Large intestine (tissue), 3 donors: ENCODE measurements around the gene CCS. TPM values are rescaled to one million over a fixed set of nuclear protein-coding genes. Genes with fewer than 3 reads are reported as not detected.
"Not testable (repeated sequence)": the region's sequence is repeated elsewhere in the genome, so short reads cannot be mapped to it uniquely, and the experiment has no call there.

ENCODE experiments used
- DNase-seq, 2 donors: peaks; one replicate each; pipeline versions ENCODE4 v3.0.0 to v3.0.0-alpha.2; 2013
- H3K27ac ChIP-seq: one replicate; pipeline ENCODE4 v1.5.1; 2013; ENCODE audit warnings: low read length
- H3K27me3 ChIP-seq: 2 replicates; pipeline ENCODE4 v1.6.1; 2013; ENCODE audit warnings: low read length; ENCODE audit not compliant: control insufficient read depth, insufficient read depth
- H3K36me3 ChIP-seq: 2 replicates; pipeline ENCODE4 v1.6.1; 2013; ENCODE audit warnings: low read length; ENCODE audit not compliant: control insufficient read depth, insufficient read depth
- H3K4me1 ChIP-seq: one replicate; pipeline ENCODE4 v1.6.1; 2013; ENCODE audit warnings: low read length; ENCODE audit not compliant: control insufficient read depth, insufficient read depth
- H3K4me3 ChIP-seq: one replicate; pipeline ENCODE4 v1.5.1; 2013; ENCODE audit warnings: low read length
- H3K9me3 ChIP-seq: one replicate; pipeline ENCODE4 v1.6.1; 2013; ENCODE audit warnings: mild to moderate bottlenecking, low read depth, low read length, moderate library complexity; ENCODE audit not compliant: control insufficient read depth
- WGBS: methylation state at CpG from one replicate; pipeline ENCODE4 v1.1.5; 2013; ENCODE audit warnings: low lambda C conversion rate; ENCODE audit not compliant: insufficient coverage; 5-methylcytosine and 5-hydroxymethylcytosine counted together
- polyA plus RNA-seq: library from polyadenylated mRNA; unstranded; fragments of 120-200 nt; gene quantifications from one replicate; pipeline ENCODE4 v1.2.1, GENCODE V29; 2013

Gene CCS
- polyA plus RNA-seq, 1 donor = 55.8 TPM

DNA sequence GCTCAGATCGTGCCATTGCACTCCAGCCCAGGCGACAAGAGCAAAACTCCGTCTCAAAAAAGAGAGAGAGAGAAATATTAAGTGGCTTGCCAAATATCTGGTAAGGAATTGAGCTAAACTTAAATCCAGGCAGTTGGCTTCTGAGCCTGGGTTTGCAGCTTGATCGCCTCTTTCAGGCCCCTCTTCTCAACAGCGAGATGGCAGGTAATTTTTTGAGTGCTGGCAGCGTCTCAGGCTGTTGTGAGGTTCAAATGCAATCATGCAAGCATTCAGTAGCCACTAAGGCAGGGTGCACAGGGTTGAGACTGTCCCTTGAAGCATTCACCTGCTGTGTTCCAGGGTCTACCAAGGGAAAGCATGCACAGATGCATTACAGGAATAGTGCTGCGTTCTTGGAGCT lies 23.9 kb upstream of the CCS start:
- no peak for DNase-seq
- WGBS = no CpG with 5 or more reads among the region's 7 CpGs
- H3K4me3 ChIP-seq = no peak overlapping the region

DNA sequence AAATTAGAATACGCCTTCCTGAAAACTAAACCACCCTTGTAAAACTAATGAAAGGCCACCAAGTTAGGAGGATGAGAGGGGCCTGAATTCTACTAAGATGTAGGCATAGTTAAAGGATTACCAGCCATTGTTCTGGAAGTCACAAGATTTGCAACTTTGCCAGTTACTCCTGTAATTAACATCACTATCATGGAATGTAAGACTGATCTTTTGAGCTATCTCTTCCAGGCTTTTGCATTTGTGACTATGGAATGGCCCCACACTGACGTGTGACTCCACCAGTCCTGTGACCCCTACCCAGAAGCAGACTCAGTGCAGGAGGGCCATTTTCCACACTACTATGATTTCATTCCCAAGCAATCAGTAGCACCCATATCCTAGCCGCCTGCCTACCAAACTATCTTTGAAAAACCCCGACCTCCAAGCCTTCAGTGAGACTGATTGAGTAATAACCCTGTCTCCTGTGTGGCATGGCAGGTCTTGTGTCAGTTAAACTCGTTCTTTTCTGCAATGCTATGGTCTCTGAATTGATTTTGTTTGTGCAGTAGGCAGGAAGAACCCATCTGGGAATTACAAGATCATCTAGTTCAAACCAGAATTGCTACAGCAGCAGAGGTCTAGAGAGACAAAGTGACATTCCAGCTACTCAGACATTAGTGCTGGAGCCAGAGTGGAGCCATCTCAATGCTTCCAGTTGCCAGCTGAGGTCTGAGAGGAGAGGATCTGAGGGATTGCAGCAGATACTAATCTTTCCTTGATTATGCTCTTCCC lies 22.7 kb upstream of the CCS start:
- Histone ChIP-seq H3K4me1 (no peaks in the 10 kb centered on the region), H3K27me3 (peaks cover 18% of the 10 kb centered on the region), H3K27ac (no peak overlapping the region), H3K4me3 (no peak overlapping the region), H3K36me3 (no peaks in the 10 kb centered on the region), H3K9me3 (peaks cover 2% of the 10 kb centered on the region)
- no CpG with 5 or more reads among the region's 5 CpGs for WGBS
- no peak for DNase-seq

More for the DNA sequence above, 23.9 kb upstream of the CCS start:
- H3K27ac ChIP-seq = no peak overlapping the region
- H3K36me3 ChIP-seq = no peaks in the 10 kb centered on the region
- H3K4me1 ChIP-seq = no peaks in the 10 kb centered on the region
- peaks cover 18% of the 10 kb centered on the region for H3K27me3 ChIP-seq
- H3K9me3 ChIP-seq = peaks cover 2% of the 10 kb centered on the region

DNA sequence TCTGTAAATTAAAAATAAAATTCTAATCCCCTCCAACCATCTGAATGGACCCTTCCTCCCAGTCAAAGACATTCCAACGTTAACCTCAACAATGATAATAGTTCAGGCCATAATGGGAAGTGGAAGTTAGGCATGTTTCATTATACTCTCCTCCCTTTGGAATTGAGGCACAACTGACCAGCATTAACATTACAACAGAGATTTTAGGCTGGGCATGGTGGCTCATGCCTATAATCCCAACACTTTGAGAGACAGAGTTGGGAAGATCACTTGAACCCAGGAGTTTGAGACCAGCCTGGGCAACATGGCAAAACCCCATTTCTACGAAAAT lies 22.2 kb upstream of the CCS start:
- Histone ChIP-seq H3K4me1 (no peaks in the 10 kb centered on the region), H3K27ac (no peak overlapping the region), H3K27me3 (peaks cover 18% of the 10 kb centered on the region), H3K9me3 (peaks cover 2% of the 10 kb centered on the region), H3K36me3 (no peaks in the 10 kb centered on the region), H3K4me3 (no peak overlapping the region)
- no CpG with 5 or more reads among the region's 2 CpGs for WGBS
- no peak for DNase-seq

DNA sequence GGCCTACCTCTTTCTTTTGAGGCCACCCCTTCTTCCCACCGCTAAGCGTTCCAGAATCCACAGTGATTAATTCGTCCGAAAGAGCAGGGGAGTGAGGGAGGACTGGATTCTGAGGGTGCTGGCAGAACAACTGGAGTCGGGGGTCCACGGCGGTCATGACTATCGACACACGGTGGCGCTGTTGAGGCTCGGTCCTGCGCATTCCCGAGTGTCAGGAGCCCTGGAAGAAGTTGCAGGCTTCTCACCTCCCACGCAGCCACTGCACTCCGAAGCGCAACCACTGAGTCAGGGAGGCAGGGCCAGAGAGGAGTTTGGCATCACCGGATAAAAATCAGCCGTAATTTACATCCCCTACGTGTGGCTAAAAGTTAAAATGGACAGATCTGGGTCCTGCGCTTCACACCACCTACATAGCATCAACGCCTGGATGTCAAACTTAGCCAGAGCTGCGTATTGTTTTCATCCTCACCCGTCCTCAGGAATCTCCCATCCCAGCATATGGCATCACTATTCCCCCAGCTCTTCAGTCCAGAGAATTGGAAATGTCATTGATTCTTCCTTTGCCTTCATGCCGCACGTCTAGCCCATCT lies 13.9 kb upstream of the CCS start:
- WGBS = 100% methylated on average over 1 of the region's 25 CpGs
- Histone ChIP-seq H3K4me3 (no peak overlapping the region), H3K27me3 (no peaks in the 10 kb centered on the region), H3K36me3 (no peaks in the 10 kb centered on the region), H3K27ac (no peak overlapping the region), H3K4me1 (no peaks in the 10 kb centered on the region), H3K9me3 (no peaks in the 10 kb centered on the region)
- DNase-seq = peak; percentile 43 to 46

DNA sequence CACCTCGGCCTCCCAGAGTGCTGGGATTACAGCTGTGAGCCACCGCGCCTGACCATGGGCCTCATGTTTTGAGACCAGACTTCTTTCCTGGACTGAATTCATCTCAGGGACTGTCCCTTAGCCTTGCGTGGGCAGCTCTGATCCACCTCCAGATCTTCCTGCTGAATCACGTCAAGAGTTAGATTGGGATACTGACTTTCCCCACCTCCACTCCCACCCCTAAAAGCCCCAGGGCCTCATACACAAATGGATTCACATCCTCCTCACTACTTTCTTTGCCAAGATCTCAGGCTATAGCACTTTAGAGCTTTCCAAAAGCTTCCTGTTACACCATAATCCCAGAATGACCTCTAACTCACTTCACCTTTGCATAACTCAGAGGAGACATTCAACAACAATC lies 12.2 kb upstream of the CCS start:
- H3K9me3 ChIP-seq = no peaks in the 10 kb centered on the region
- DNase-seq = no peak
- no peaks in the 10 kb centered on the region for H3K4me1 ChIP-seq
- H3K4me3 ChIP-seq = no peak overlapping the region
- no CpG with 5 or more reads among the region's 5 CpGs for WGBS
- no peaks in the 10 kb centered on the region for H3K36me3 ChIP-seq
- H3K27ac ChIP-seq = no peak overlapping the region
- H3K27me3 ChIP-seq = no peaks in the 10 kb centered on the region

DNA sequence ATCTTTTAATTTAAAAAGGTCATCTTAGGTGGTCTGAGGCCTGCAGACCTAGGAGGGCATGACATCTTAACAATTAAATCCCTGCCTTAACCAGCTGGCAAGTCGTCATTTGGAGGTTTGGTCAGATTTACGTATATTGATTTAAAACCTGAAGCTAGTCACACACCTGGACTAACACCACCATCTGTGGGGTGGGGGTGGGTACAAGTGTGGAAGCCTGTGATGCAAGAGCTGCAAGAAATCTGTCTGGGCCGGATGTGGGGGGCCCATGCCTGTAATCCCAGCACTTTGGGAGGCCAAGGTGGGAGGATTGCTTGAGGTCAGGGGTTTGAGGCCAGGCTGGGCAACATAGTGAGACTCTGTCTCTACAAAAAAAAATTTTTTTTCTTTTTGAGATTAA lies 11.7 kb upstream of the CCS start:
- no peaks in the 10 kb centered on the region for H3K36me3 ChIP-seq
- H3K4me1 ChIP-seq = no peaks in the 10 kb centered on the region
- no peak overlapping the region for H3K4me3 ChIP-seq
- no peaks in the 10 kb centered on the region for H3K27me3 ChIP-seq
- no CpG with 5 or more reads among the region's 3 CpGs for WGBS
- H3K27ac ChIP-seq = no peak overlapping the region
- H3K9me3 ChIP-seq = no peaks in the 10 kb centered on the region
- no peak for DNase-seq

DNA sequence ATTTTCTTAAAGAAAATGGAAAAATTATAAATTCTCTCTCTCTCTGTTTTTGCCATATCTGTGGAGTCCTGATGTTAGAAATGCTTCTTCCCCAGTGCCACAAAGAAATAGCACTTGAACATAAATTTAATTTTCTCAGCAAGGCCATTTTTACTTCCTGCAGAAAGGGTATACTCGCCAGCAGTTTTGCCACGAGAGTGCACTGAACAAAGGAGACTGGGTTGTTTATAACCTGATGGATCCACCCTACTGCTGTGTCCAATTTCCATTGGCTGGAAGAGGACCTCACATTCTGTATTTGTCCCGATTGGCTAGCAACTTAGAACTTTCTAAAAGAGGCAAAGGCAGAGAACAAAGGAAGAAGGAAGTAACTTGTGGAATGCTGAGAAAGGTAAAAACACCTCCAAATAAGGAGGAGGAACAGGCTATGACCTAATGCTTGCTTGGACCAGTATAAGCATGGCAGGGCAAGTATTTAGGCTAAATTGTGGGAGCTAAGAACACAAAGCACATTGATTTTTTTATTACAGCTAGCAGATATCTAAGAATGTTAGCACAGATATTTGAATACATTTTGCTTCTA lies 10.3 kb upstream of the CCS start:
- H3K4me3 ChIP-seq, H3K36me3 ChIP-seq, H3K27ac ChIP-seq, DNase-seq, H3K9me3 ChIP-seq, H3K4me1 ChIP-seq, H3K27me3 ChIP-seq: not testable (repeated sequence)
- WGBS = no CpG with 5 or more reads among the region's 3 CpGs

DNA sequence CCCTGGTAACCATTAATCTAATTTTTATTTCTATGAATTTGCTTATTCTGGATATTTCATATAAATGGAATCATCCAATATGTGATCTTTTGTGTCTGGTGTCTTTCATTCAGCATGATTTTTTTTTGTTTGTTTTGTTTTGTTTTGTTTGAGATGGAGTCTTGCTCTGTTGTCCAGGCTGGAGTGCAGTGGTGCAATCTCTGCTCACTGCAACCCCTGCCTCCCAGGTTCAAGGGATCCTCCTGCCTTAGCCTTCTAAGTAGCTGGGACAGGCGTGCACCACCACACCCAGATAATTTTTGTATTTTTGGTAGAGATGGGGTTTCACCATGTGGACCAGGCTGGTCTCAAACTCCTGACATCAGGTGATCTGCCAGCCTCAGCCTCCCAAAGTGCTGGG lies 7.5 kb upstream of the CCS start:
- not testable (repeated sequence) for H3K36me3 ChIP-seq, H3K4me3 ChIP-seq, H3K4me1 ChIP-seq, DNase-seq, H3K27me3 ChIP-seq, H3K27ac ChIP-seq
- no CpG with 5 or more reads among the region's 1 CpG for WGBS
- H3K9me3 ChIP-seq = peaks cover 12% of the 10 kb centered on the region

DNA sequence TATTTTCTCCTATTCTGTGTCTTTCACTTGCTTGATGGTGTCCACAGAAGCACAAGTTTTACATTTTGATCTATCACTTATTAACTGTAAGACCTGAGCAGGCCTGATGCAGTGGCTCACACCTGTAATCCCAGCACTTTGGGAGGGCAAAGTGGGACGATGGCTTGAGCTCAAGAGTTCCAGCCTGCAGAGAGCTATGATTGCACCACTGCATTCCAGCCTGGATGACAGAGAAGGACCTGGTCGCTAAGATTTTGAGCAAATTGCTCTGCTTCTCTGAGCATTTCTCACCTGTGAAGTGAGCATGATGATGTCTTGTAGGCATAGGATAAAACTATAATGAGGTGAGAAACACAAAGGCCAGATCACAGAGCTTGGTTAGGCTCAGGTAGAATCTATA lies 6.8 kb upstream of the CCS start:
- H3K27me3 ChIP-seq = no peaks in the 10 kb centered on the region
- H3K27ac ChIP-seq = no peak overlapping the region
- peaks cover 15% of the 10 kb centered on the region for H3K9me3 ChIP-seq
- H3K4me3 ChIP-seq = no peak overlapping the region
- no peaks in the 10 kb centered on the region for H3K4me1 ChIP-seq
- no peaks in the 10 kb centered on the region for H3K36me3 ChIP-seq
- no peak for DNase-seq
- no CpG with 5 or more reads among the region's 2 CpGs for WGBS

DNA sequence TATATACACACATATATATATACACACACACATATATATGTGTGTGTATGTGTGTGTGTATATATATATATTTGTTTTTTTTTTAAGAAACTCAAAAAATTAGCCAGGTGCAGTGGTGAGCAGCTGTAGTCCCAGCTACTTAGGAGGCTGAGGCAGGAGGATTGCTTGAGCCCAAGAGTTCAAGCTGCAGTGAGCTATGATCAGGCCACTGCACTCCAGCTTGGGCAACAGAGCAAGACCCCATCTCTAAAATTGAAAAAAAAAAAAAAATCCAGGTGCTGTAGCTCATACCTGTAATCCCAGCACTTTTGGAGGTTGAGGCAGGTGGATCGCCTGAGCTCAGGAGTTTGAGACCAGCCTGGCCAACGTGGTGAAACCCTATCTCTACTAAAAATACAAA lies 3.7 kb upstream of the CCS start:
- peaks cover 17% of the 10 kb centered on the region for H3K9me3 ChIP-seq
- H3K36me3 ChIP-seq, H3K4me3 ChIP-seq, H3K27ac ChIP-seq, DNase-seq, H3K4me1 ChIP-seq, H3K27me3 ChIP-seq: not testable (repeated sequence)
- WGBS = no CpG with 5 or more reads among the region's 2 CpGs
